H1 (cell line): ENCODE results near the gene RFX3. TPM values are rescaled to one million over a fixed set of nuclear protein-coding genes. Genes with fewer than 3 reads are reported as not detected.

Source experiments
- CTCF ChIA-PET: fragments of 300-600 bp; sonication (Branson Sonifier 250); formaldehyde crosslinking; loops from one replicate; lab custom pipeline; 2021; ENCODE audit not compliant: partially characterized antibody; lab: Charles Lee
- POLR2A ChIA-PET: fragments of 300-600 bp; sonication (Branson Sonifier 250); formaldehyde crosslinking; loops from one replicate; lab custom pipeline; 2021; ENCODE audit warnings: inconsistent platforms; ENCODE audit not compliant: partially characterized antibody; lab: Charles Lee
- DNase-seq, 2 experiments: peaks; one replicate each; pipeline versions ENCODE4 v3.0.0 to v3.0.0-alpha.2; 2010 to 2022; ENCODE audit warnings: low spot score in 2 of 2, low read depth in 1 of 2, mixed read lengths in 1 of 2
- FAIRE-seq: peaks from 2 replicates; lab custom pipeline; 2011; peaks lifted over from hg19 to GRCh38; lab: Jason Lieb, UNC
- H2AFZ ChIP-seq: 2 replicates; pipeline ENCODE4 v1.8.1; 2012; ENCODE audit warnings: low read length, inconsistent platforms
- H2AK5ac ChIP-seq: 2 replicates; pipeline ENCODE4 v1.6.1; 2013; ENCODE audit warnings: low read depth, low read length
- H2BK120ac ChIP-seq: replicated peaks from 2 replicates; pipeline ENCODE3; 2013; ENCODE audit warnings: low read depth, low read length, inconsistent platforms
- H2BK12ac ChIP-seq: 2 replicates; pipeline ENCODE4 v1.6.1; 2013; ENCODE audit warnings: low read depth, low read length
- H2BK15ac ChIP-seq: 2 replicates; pipeline ENCODE4 v1.6.1; 2013; ENCODE audit warnings: low read length
- H2BK20ac ChIP-seq: 2 replicates; pipeline ENCODE4 v1.6.1; 2013; ENCODE audit warnings: low read length
- H2BK5ac ChIP-seq: 2 replicates; pipeline ENCODE4 v1.6.1; 2013; ENCODE audit warnings: low read depth, low read length
- H3K14ac ChIP-seq: 2 replicates; pipeline ENCODE4 v1.6.1; 2013; ENCODE audit warnings: inconsistent platforms; ENCODE audit not compliant: insufficient read length
- H3K18ac ChIP-seq: 2 replicates; pipeline ENCODE4 v1.6.1; 2013; ENCODE audit warnings: low read length; ENCODE audit errors: extremely low read depth
- H3K23ac ChIP-seq: 2 replicates; pipeline ENCODE4 v1.6.1; 2013; ENCODE audit warnings: inconsistent platforms; ENCODE audit not compliant: insufficient read length
- H3K23me2 ChIP-seq: 2 replicates; pipeline ENCODE4 v1.6.1; 2013; ENCODE audit warnings: low read depth, low read length
- H3K27ac ChIP-seq: 2 replicates; pipeline ENCODE4 v1.6.1; 2011; ENCODE audit warnings: low read depth, low read length, inconsistent platforms
- H3K27me3 ChIP-seq, 4 experiments: replicated peaks in 1 of 4; 1 replicate in 1 of 4; 2 replicates in 3 of 4; pipeline versions ENCODE4 v1.6.1 to v1.8.1; 2011 to 2013; ENCODE audit warnings: low read length in 3 of 4, mild to moderate bottlenecking in 3 of 4, inconsistent platforms in 2 of 4, mixed read lengths in 2 of 4, moderate library complexity in 1 of 4; ENCODE audit not compliant: control insufficient read depth in 3 of 4, insufficient read depth in 3 of 4; ENCODE audit errors: extremely low read depth in 1 of 4
- H3K36me3 ChIP-seq, 4 experiments: 2 replicates each; pipeline versions ENCODE4 v1.6.1 to v1.8.1; 2011 to 2013; ENCODE audit warnings: mild to moderate bottlenecking in 4 of 4, low read length in 3 of 4, moderate library complexity in 2 of 4, control low read depth in 1 of 4, inconsistent platforms in 1 of 4; ENCODE audit not compliant: insufficient read depth in 4 of 4, control insufficient read depth in 2 of 4
- H3K4ac ChIP-seq: replicated peaks from 2 replicates; pipeline ENCODE3; 2013; ENCODE audit warnings: low read length, low read depth, mixed read lengths, inconsistent platforms; ENCODE audit not compliant: insufficient read length
- H3K4me1 ChIP-seq, 4 experiments: replicated peaks in 1 of 4; 1 replicate in 1 of 4; 2 replicates in 3 of 4; pipeline versions ENCODE4 v1.6.1 to v1.8.1; 2011 to 2013; ENCODE audit warnings: low read length in 3 of 4, inconsistent platforms in 2 of 4, mixed read lengths in 1 of 4; ENCODE audit not compliant: insufficient read depth in 4 of 4, control insufficient read depth in 3 of 4
- H3K4me2 ChIP-seq, 2 experiments: 2 replicates each; pipeline versions ENCODE4 v1.6.1 to v1.8.1; 2011 to 2013; ENCODE audit warnings: low read depth in 2 of 2, low read length in 2 of 2, control low read depth in 1 of 2, inconsistent platforms in 1 of 2, mild to moderate bottlenecking in 1 of 2; ENCODE audit not compliant: insufficient read depth in 1 of 2
- H3K4me3 ChIP-seq, 4 experiments: fragments of 200-600, 300-600 bp in 1 of 4; sonication (generic), shearing (Covaris generic), sonication (Bioruptor Twin) in 1 of 4; 2 replicates each; pipeline versions ENCODE4 v1.5.1 to v1.8.1; 2011 to 2016; ENCODE audit warnings: low read length in 4 of 4, low read depth in 3 of 4, control low read depth in 2 of 4, inconsistent platforms in 2 of 4, mild to moderate bottlenecking in 2 of 4, mixed read lengths in 1 of 4, moderate library complexity in 1 of 4; ENCODE audit not compliant: insufficient read depth in 2 of 4; ENCODE audit errors: extremely low read depth in 1 of 4
- H3K56ac ChIP-seq: replicated peaks from 2 replicates; pipeline ENCODE3; 2013; ENCODE audit warnings: low read depth, mild to moderate bottlenecking, mixed read lengths, low read length, inconsistent platforms; ENCODE audit not compliant: insufficient read length
- H3K79me1 ChIP-seq: 2 replicates; pipeline ENCODE4 v1.6.1; 2013; ENCODE audit warnings: low read depth, low read length, control low read depth
- H3K79me2 ChIP-seq, 2 experiments: 2 replicates each; pipeline versions ENCODE4 v1.6.1 to v1.8.1; 2012 to 2013; ENCODE audit warnings: low read length in 2 of 2, mild to moderate bottlenecking in 2 of 2, inconsistent platforms in 1 of 2; ENCODE audit not compliant: insufficient read depth in 2 of 2, control insufficient read depth in 1 of 2
- H3K9ac ChIP-seq, 4 experiments: replicated peaks in 1 of 4; 1 replicate in 1 of 4; 2 replicates in 3 of 4; pipeline versions ENCODE4 v1.6.1 to v1.8.1; 2011 to 2013; ENCODE audit warnings: low read depth in 3 of 4, low read length in 3 of 4, control low read depth in 2 of 4, mild to moderate bottlenecking in 2 of 4, moderate library complexity in 2 of 4, inconsistent platforms in 1 of 4; ENCODE audit errors: extremely low read depth in 1 of 4
- H3K9me3 ChIP-seq, 2 experiments: 2 replicates each; pipeline versions ENCODE4 v1.6.1 to v1.8.1; 2012 to 2013; ENCODE audit warnings: mild to moderate bottlenecking in 2 of 2, moderate library complexity in 2 of 2, control low read depth in 1 of 2, inconsistent platforms in 1 of 2, low read depth in 1 of 2, low read length in 1 of 2, mixed read lengths in 1 of 2; ENCODE audit not compliant: insufficient read depth in 2 of 2
- H4K20me1 ChIP-seq, 2 experiments: replicated peaks in 1 of 2; 2 replicates each; pipeline versions ENCODE3 to v1.8.1; 2011 to 2013; ENCODE audit warnings: inconsistent platforms in 2 of 2, low read length in 2 of 2, mild to moderate bottlenecking in 1 of 2; ENCODE audit not compliant: insufficient read depth in 2 of 2, control insufficient read depth in 1 of 2
- H4K5ac ChIP-seq: 2 replicates; pipeline ENCODE4 v1.6.1; 2013; ENCODE audit warnings: low read length, low read depth, mixed read lengths, inconsistent platforms; ENCODE audit not compliant: insufficient read length
- H4K8ac ChIP-seq: 2 replicates; pipeline ENCODE4 v1.8.0; 2013; ENCODE audit warnings: mild to moderate bottlenecking, moderate library complexity, low read length, inconsistent platforms; ENCODE audit not compliant: insufficient read depth; ENCODE audit errors: extremely low read depth
- H4K91ac ChIP-seq: replicated peaks from 2 replicates; pipeline ENCODE3; 2013; ENCODE audit warnings: low read length, mixed read lengths, inconsistent platforms; ENCODE audit not compliant: insufficient read length
- KDM1A ChIP-seq: fragments of 200-600, 300-600 bp; sonication (generic); IDR thresholded peaks from 2 replicates; pipeline ENCODE4 v1.7.1; 2016; ENCODE audit warnings: mild to moderate bottlenecking, low read length, borderline replicate concordance
- POLR2A ChIP-seq, 2 experiments: IDR thresholded peaks; 1 replicate in 1 of 2; 2 replicates in 1 of 2; pipeline ENCODE4 v1.6.1; 2011; ENCODE audit warnings: low read depth in 2 of 2, low read length in 2 of 2, mild to moderate bottlenecking in 2 of 2; ENCODE audit errors: control extremely low read depth in 1 of 2
- RNF2 ChIP-seq: fragments of 200-900, 300-1000 bp; sonication (generic); IDR thresholded peaks from 2 replicates; pipeline ENCODE4 v1.7.1; 2016; ENCODE audit warnings: borderline replicate concordance, low read depth, mild to moderate bottlenecking, antibody characterized with exemption, low read length; ENCODE audit not compliant: poor library complexity, severe bottlenecking; ENCODE audit errors: missing control alignments
- YY1 ChIP-seq: IDR thresholded peaks from 2 replicates; pipeline ENCODE4 v1.6.1; 2011; ENCODE audit warnings: low read depth, mild to moderate bottlenecking, low read length
- WGBS, 2 experiments: shearing (Covaris generic) in 1 of 2; methylation state at CpG; one replicate each; pipeline versions ENCODE4 v1.1.6 to v1.1.7; 2013 to 2015; ENCODE audit warnings: low lambda C conversion rate in 2 of 2, mixed read lengths in 2 of 2, inconsistent platforms in 1 of 2, low coverage in 1 of 2, missing lambda C conversion rate in 1 of 2; ENCODE audit not compliant: insufficient replicate concordance in 2 of 2, insufficient coverage in 1 of 2, insufficient read length in 1 of 2; ENCODE audit errors: extremely low coverage in 1 of 2, missing lambda C conversion rate in 1 of 2; 5-methylcytosine and 5-hydroxymethylcytosine counted together
- polyA plus RNA-seq, 7 experiments: library from polyadenylated mRNA; depleted of rRNA in 3 of 7; stranded (reverse) in 5 of 7; unstranded in 2 of 7; fragments of >200 nt in 5 of 7; fragments of 200-250 nt in 2 of 7; gene quantifications; 1 replicate in 5 of 7; 2 replicates in 1 of 7; 4 replicates in 1 of 7; pipeline versions ENCODE4 v1.2.1 to v1.2.3, GENCODE V29; 2011 to 2013; ENCODE audit warnings: missing spikeins in 2 of 7, mixed read lengths in 2 of 7
- total RNA-seq: library from RNA; stranded (reverse); fragmentation: NEBNext Ultra II Directional; extraction: Animal tissue kit (Norgen Biotek cat#: 25700); gene quantifications from 2 replicates; pipeline ENCODE4 v1.2.1, GENCODE V29; 2021

Gene RFX3
- total and polyA plus RNA-seq, 2 of the 8 experiments (the other 6 are each of a cell fraction or from before 2014, with no cell fraction given), result 4.9 to 22.6 TPM

- Histone ChIP-seq H4K5ac (no peak overlapping the region), H3K9ac (no peak overlapping the region), H2BK120ac (no peak overlapping the region), H3K79me1 (no peaks in the 10 kb centered on the region), H2AFZ (no peak overlapping the region), H3K27me3 (no peaks in the 10 kb centered on the region), H2AK5ac (no peak overlapping the region), H2BK12ac (no peak overlapping the region), H3K23me2 (no peaks in the 10 kb centered on the region), H2BK15ac (no peak overlapping the region), H3K9me3 (no peaks in the 10 kb centered on the region), H3K4me2 (no peak overlapping the region), H3K56ac (no peak overlapping the region), H3K27ac (no peak overlapping the region), H3K36me3 (peaks cover 0 to 9% (median 2%) of the 10 kb centered on the region in 4 experiments; a peak in 3 of 8 replicates), H3K4ac (no peak overlapping the region), H3K14ac (no peak overlapping the region), H3K23ac (no peak overlapping the region), H3K4me1 (no peaks in the 10 kb centered on the region), H4K91ac (no peak overlapping the region), H4K8ac (no peak overlapping the region), H2BK5ac (no peak overlapping the region), H4K20me1 (no peaks in the 10 kb centered on the region), H3K18ac (no peak overlapping the region), H3K79me2 (no peaks in the 10 kb centered on the region), H3K4me3 (no peak overlapping the region), H2BK20ac (no peak overlapping the region)
- TF ChIP-seq KDM1A (0 out of 2 replicates have a peak, but pooled peaks have one; percentile 31), YY1 (no peak), POLR2A (IDR thresholded peaks at IDR 0.05; ENCODE audit: control extremely low read depth in 1 of 2, low read depth in 2 of 2, low read length in 2 of 2) (no peak), RNF2 (no peak)
- CTCF ChIA-PET, result no interaction called here
- no peak for DNase-seq
- 100% methylated on average over 2 of the region's 2 CpGs; no CpG with 5 or more reads in 1 of the 2 experiments for WGBS, 2 experiments
- POLR2A ChIA-PET, result no interaction called here
- no peak for FAIRE-seq
Observed at GRCh38 chr9:3251309-3251708, 274.5 kb downstream of the RFX3 start.
